ENCODE results near the gene COL19A1.
"Not testable (repeated sequence)": the region's sequence is repeated elsewhere in the genome, so short reads cannot be mapped to it uniquely, and the experiment has no call there.

COL19A1 gene

DNA sequence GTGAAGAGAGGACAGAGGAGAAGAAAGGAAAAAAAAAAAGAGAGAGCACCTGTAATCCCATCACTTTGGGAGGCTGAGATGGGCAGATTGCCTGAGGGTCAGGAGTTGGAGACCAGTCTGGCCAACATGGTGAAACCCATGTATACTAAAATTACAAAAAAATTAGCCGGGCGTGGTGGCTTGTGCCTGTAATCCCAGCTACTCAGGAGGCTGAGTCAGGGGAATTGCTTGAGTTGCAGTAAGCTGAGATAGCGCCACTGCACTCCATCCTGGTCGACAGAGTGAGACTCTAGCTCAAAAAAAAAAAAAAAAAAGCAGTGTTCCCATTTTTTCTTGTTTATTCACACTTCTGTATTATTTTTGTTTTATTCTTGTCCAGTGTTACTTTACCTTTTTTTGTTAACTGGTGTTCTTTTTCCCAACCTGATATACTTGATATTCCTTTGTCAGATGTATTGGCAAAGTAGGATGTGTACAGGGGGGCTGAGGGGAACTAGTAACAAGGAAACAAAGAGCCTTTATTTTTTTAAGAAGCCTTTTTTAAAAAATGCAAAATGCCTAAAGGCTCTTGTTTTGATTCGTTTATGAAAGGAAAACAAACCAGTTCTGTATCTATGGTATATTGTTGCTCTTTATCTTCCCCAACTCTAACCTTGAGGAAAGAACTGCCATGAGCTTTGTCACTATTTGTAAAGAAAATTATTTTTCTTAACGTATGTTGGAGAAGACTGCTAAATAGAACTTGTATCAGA is 22.3 kb downstream of the COL19A1 start:
- Histone ChIP-seq H3K9ac (ENCODE audit: insufficient read length, low read depth) (no peak overlapping the region), H3K4me1 (ENCODE audit: insufficient read depth, insufficient read length) (no peaks in the 10 kb centered on the region), H3K4me3 (ENCODE audit: insufficient read length, low read depth) (no peak overlapping the region), H3K36me3 (ENCODE audit: insufficient read depth, insufficient read length, low read length) (no peaks in the 10 kb centered on the region), H3K27me3 (ENCODE audit: insufficient read depth, insufficient read length) (no peaks in the 10 kb centered on the region), H3K9me3 (ENCODE audit: insufficient read depth, low read length) (no peaks in the 10 kb centered on the region)
- TF ChIP-seq YY1 (IDR thresholded peaks at IDR 0.05; ENCODE audit: insufficient read depth, insufficient read length) (no peak), ZNF274 (IDR thresholded peaks at IDR 0.05; ENCODE audit: low read depth, low read length) (no peak), SUZ12 (IDR thresholded peaks at IDR 0.05; ENCODE audit: extremely low read depth, insufficient read depth, insufficient read length) (no peak)
- no peak for DNase-seq (ENCODE audit: low read depth, low spot score)

DNA sequence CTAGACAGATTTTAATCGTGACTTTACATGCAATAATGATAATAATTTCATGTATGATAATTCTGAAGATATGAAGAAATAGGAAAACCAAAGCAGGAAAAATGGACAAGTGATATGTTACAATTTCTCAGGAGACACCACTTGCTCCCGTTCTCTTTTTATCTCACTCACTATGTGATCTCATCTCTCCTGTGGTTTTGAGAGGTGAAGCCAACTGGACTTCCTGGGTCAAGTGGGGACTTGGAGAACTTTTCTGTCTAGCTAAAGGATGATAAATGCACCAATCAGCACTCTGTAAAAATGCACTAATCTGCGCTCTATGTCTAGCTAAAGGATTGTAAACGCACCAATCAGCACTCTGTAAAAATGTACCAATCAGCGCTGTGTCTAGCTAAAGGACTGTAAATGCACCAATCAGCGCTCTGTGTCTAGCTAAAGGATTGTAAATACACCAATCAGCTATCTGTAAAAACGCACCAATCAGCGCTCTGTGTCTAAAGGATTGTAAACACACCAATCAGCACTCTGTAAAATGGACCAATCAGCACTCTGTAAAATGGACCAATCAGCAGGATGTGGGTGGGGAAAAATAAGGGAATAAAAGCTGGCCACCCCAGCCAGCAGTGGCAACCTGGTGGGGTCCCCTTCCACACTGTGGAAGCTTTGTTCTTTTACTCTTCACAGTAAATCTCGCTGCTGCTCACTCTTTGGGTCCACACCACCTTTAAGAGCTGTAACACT is 23.0 kb downstream of the COL19A1 start:
- H3K9me3 ChIP-seq (ENCODE audit: insufficient read depth, low read length); H3K9ac ChIP-seq (ENCODE audit: insufficient read length, low read depth); H3K4me3 ChIP-seq (ENCODE audit: insufficient read length, low read depth); H3K4me1 ChIP-seq (ENCODE audit: insufficient read depth, insufficient read length); DNase-seq (ENCODE audit: low read depth, low spot score); H3K36me3 ChIP-seq (ENCODE audit: insufficient read depth, insufficient read length, low read length); H3K27me3 ChIP-seq (ENCODE audit: insufficient read depth, insufficient read length): not testable (repeated sequence)

DNA sequence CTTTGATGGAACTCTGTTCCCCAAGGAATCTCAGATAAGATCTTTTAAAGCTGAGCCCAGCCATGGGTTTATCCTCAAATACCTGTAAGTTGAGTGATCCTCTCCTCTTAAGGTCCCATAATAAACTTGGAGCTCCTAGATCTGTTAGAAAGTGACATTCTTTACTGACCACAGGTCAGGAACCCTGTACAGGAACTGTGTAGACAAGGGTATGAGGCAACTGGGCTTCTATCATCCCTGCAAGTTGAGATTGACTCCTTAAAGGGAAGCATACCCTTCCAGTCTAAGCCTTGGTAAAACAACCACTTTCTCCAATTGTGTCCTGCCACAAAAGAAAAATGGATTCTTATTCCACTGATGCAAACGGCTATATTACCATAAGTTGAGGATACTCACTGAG is 26.2 kb downstream of the COL19A1 start:
- H3K27me3 ChIP-seq (ENCODE audit: insufficient read depth, insufficient read length); DNase-seq (ENCODE audit: low read depth, low spot score); H3K9ac ChIP-seq (ENCODE audit: insufficient read length, low read depth); H3K4me1 ChIP-seq (ENCODE audit: insufficient read depth, insufficient read length); H3K4me3 ChIP-seq (ENCODE audit: insufficient read length, low read depth); H3K9me3 ChIP-seq (ENCODE audit: insufficient read depth, low read length); H3K36me3 ChIP-seq (ENCODE audit: insufficient read depth, insufficient read length, low read length): not testable (repeated sequence)

DNA sequence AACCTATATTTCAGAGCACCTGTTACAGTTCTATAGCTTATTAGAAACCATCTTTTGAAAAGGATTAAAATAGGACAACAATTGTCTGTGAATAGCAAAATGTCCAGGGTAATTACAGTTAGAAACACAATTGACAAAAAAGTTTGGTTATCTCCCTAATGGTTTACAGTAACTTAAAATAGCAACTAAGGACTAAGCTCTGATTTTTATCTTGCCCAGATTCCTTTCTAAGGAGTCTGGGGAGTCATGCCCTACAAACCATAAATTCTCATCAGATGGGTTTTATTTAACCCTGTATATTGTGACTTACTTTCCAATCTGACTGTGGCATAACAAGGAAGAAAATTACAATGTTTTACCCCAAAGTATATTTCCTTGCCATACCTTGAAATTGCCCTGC is 26.9 kb downstream of the COL19A1 start:
- DNase-seq (ENCODE audit: low read depth, low spot score), result not testable (repeated sequence)

DNA sequence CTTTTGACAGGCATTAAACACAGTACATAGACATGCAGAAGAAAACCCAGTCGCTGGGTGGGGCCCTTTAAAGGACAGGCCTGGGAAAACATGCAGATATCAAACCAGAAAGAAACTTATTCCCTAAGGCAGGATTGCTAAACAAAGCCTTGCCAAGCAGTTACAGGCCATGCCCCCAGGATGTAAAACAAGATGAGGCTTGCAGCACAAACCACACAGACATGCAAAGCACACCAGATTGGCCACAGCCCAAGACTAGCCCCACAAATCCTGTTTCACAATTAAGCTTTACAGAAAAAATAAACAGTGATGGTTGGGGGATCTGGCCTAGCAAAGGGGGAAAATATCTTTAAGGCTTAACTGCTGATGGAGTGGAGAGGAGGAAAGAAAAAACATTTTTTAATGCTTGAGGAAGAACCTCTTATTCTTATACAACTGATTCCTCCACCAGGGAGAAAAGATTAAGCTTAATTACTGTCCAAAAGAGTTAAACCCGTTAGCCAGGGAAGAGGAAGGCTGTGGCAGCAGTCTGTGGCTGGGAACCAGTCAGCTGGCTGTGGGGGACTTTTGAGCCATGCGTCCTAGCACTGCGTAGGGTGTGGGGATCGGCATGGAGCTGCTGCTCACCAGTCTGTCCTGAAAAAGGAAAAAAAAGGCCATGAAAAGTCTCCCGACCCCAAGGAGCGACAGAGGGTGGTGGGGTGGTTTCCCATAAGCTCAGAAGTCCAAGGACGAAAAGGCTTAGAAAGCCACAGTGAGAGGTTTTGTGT is 28.4 kb downstream of the COL19A1 start:
- no peaks in the 10 kb centered on the region for H3K4me1 ChIP-seq (ENCODE audit: insufficient read depth, insufficient read length)
- no peak for DNase-seq (ENCODE audit: low read depth, low spot score)
- no peaks in the 10 kb centered on the region for H3K36me3 ChIP-seq (ENCODE audit: insufficient read depth, insufficient read length, low read length)
- H3K9ac ChIP-seq (ENCODE audit: insufficient read length, low read depth), result no peak overlapping the region
- H3K27me3 ChIP-seq (ENCODE audit: insufficient read depth, insufficient read length), result no peaks in the 10 kb centered on the region
- no peak overlapping the region for H3K4me3 ChIP-seq (ENCODE audit: insufficient read length, low read depth)
- no peaks in the 10 kb centered on the region for H3K9me3 ChIP-seq (ENCODE audit: insufficient read depth, low read length)
- TF ChIP-seq ZNF274 (IDR thresholded peaks at IDR 0.05; ENCODE audit: low read depth, low read length), result no peak
- no peak for TF ChIP-seq YY1 (IDR thresholded peaks at IDR 0.05; ENCODE audit: insufficient read depth, insufficient read length)
- TF ChIP-seq SUZ12 (IDR thresholded peaks at IDR 0.05; ENCODE audit: extremely low read depth, insufficient read depth, insufficient read length), result no peak

More for the DNA sequence above, 26.9 kb downstream of the COL19A1 start:
- not testable (repeated sequence) for H3K27me3 ChIP-seq (ENCODE audit: insufficient read depth, insufficient read length); H3K4me3 ChIP-seq (ENCODE audit: insufficient read length, low read depth); H3K4me1 ChIP-seq (ENCODE audit: insufficient read depth, insufficient read length); H3K36me3 ChIP-seq (ENCODE audit: insufficient read depth, insufficient read length, low read length); H3K9ac ChIP-seq (ENCODE audit: insufficient read length, low read depth); H3K9me3 ChIP-seq (ENCODE audit: insufficient read depth, low read length)

DNA sequence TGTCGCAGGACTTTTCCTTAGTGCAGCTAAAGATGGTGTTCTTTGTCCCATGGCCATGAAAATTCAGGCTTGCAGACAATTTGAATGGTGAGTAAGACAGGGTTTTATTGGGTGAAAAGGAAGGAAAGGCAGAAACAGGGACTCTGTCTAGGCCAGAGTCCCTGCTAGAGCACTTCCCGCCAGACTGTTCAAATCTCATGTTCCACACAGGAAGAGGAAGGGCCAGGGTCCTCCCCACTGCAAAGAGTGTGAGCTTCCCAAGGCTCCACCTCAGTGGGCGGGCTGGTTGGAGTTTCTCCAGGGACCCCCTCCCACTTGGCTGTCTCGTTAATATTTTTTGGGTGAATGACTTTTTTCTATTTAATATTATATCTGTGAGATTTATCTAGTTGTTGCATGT is 29.0 kb downstream of the COL19A1 start:
- no peak for DNase-seq (ENCODE audit: low read depth, low spot score)
- no peak for TF ChIP-seq SUZ12 (IDR thresholded peaks at IDR 0.05; ENCODE audit: extremely low read depth, insufficient read depth, insufficient read length)
- TF ChIP-seq YY1 (IDR thresholded peaks at IDR 0.05; ENCODE audit: insufficient read depth, insufficient read length), result no peak
- TF ChIP-seq ZNF274 (IDR thresholded peaks at IDR 0.05; ENCODE audit: low read depth, low read length), result no peak
- Histone ChIP-seq H3K9me3 (ENCODE audit: insufficient read depth, low read length) (no peaks in the 10 kb centered on the region), H3K9ac (ENCODE audit: insufficient read length, low read depth) (no peak overlapping the region), H3K36me3 (ENCODE audit: insufficient read depth, insufficient read length, low read length) (no peaks in the 10 kb centered on the region), H3K27me3 (ENCODE audit: insufficient read depth, insufficient read length) (no peaks in the 10 kb centered on the region), H3K4me3 (ENCODE audit: insufficient read length, low read depth) (no peak overlapping the region), H3K4me1 (ENCODE audit: insufficient read depth, insufficient read length) (no peaks in the 10 kb centered on the region)

DNA sequence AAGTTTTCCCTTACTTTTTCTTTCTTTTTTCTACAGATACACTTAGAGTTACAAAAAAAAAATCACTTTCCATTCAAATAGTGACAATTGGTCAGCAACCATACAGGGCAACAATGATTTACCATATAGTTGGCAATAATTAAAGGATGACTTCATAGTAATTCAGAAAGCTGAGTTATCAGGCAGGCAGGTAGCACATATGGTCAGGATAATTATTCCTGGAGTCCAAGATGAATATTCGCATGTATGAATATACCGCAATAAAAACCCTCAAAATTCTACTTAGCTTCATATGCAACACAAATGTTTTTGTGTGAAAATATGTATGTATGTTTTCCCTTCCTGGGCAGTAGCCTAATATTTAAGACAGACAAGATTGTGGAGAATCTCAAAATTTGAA is 34.5 kb downstream of the COL19A1 start:
- DNase-seq (ENCODE audit: low read depth, low spot score), result no peak
- Histone ChIP-seq H3K9ac (ENCODE audit: insufficient read length, low read depth) (no peak overlapping the region), H3K9me3 (ENCODE audit: insufficient read depth, low read length) (no peaks in the 10 kb centered on the region), H3K4me3 (ENCODE audit: insufficient read length, low read depth) (no peak overlapping the region), H3K27me3 (ENCODE audit: insufficient read depth, insufficient read length) (no peaks in the 10 kb centered on the region), H3K4me1 (ENCODE audit: insufficient read depth, insufficient read length) (no peaks in the 10 kb centered on the region), H3K36me3 (ENCODE audit: insufficient read depth, insufficient read length, low read length) (no peaks in the 10 kb centered on the region)
- TF ChIP-seq ZNF274 (IDR thresholded peaks at IDR 0.05; ENCODE audit: low read depth, low read length) (no peak), YY1 (IDR thresholded peaks at IDR 0.05; ENCODE audit: insufficient read depth, insufficient read length) (no peak)

Measured in NT2/D1 (cell line).